ENCODE data around the gene CCND1.

Gene CCND1

GRCh38 chr11:69646493-69647389, 5.8 kb downstream of the CCND1 start:
- peaks cover 19% of the 10 kb centered on the region for H4K20me1 ChIP-seq
- no peak overlapping the region for H3K9ac ChIP-seq
- no peaks in the 10 kb centered on the region for H3K9me3 ChIP-seq
- peaks cover 34% of the 10 kb centered on the region for H3K4me1 ChIP-seq
- H3K27me3 ChIP-seq, result peaks cover 16% of the 10 kb centered on the region
- H3K4me3 ChIP-seq, result no peak overlapping the region
- peak overlapping the region; percentile 82; the same call in 1 of the 2 replicates for H3K4me2 ChIP-seq
- H3K36me3 ChIP-seq, result no peaks in the 10 kb centered on the region
- H3K27ac ChIP-seq, result no peak overlapping the region
- TF ChIP-seq Cebpa-rat (IDR thresholded peaks at IDR 0.05), result no peak

- TF ChIP-seq Cebpa-rat (IDR thresholded peaks at IDR 0.05), result no peak
- Histone ChIP-seq H3K9ac (no peak overlapping the region), H4K20me1 (peaks cover 13% of the 10 kb centered on the region; the same call in 1 of the 2 replicates), H3K27me3 (peaks cover 10% of the 10 kb centered on the region), H3K9me3 (no peaks in the 10 kb centered on the region), H3K36me3 (no peaks in the 10 kb centered on the region), H3K4me3 (no peak overlapping the region), H3K4me2 (peak overlapping the region; percentile 82), H3K27ac (no peak overlapping the region), H3K4me1 (peaks cover 28% of the 10 kb centered on the region)
These were observed 6.4 kb downstream of the CCND1 start for GRCh38 chr11:69647390-69647748.

- no peak for TF ChIP-seq Cebpa-rat (IDR thresholded peaks at IDR 0.05)
- H3K9ac ChIP-seq, result peak overlapping the region; percentile 28; the same call in 1 of the 2 replicates
- H3K36me3 ChIP-seq, result no peaks in the 10 kb centered on the region
- peak overlapping the region; percentile 16; the same call in 1 of the 2 replicates for H3K4me3 ChIP-seq
- peak overlapping the region; percentile 37; the same call in 1 of the 2 replicates for H3K27ac ChIP-seq
- H3K4me1 ChIP-seq, result peaks cover 28% of the 10 kb centered on the region
- H3K27me3 ChIP-seq, result peaks cover 4% of the 10 kb centered on the region
- H3K4me2 ChIP-seq, result peak overlapping the region; percentile 82
- no peaks in the 10 kb centered on the region for H3K9me3 ChIP-seq
- peaks cover 11% of the 10 kb centered on the region; the same call in 1 of the 2 replicates for H4K20me1 ChIP-seq
These were observed 7.0 kb downstream of the CCND1 start for GRCh38 chr11:69647761-69648497.

- H3K9me3 ChIP-seq, result no peaks in the 10 kb centered on the region
- peaks cover 28% of the 10 kb centered on the region for H3K4me1 ChIP-seq
- H3K4me2 ChIP-seq, result peak overlapping the region; percentile 82
- H3K36me3 ChIP-seq, result no peaks in the 10 kb centered on the region
- H3K9ac ChIP-seq, result no peak overlapping the region
- H3K27ac ChIP-seq, result no peak overlapping the region
- H3K27me3 ChIP-seq, result no peaks in the 10 kb centered on the region
- no peak for TF ChIP-seq Cebpa-rat (IDR thresholded peaks at IDR 0.05)
- H3K4me3 ChIP-seq, result no peak overlapping the region
- H4K20me1 ChIP-seq, result peaks cover 6% of the 10 kb centered on the region; the same call in 1 of the 2 replicates
These were observed 8.0 kb downstream of the CCND1 start for GRCh38 chr11:69648679-69649575.

GRCh38 chr11:69649576-69649900, 8.6 kb downstream of the CCND1 start:
- H3K9me3 ChIP-seq, result no peaks in the 10 kb centered on the region
- no peaks in the 10 kb centered on the region for H4K20me1 ChIP-seq
- H3K36me3 ChIP-seq, result no peaks in the 10 kb centered on the region
- H3K4me1 ChIP-seq, result peaks cover 31% of the 10 kb centered on the region
- peak overlapping the region; percentile 26; the same call in 1 of the 2 replicates for H3K4me2 ChIP-seq
- no peak for TF ChIP-seq Cebpa-rat (IDR thresholded peaks at IDR 0.05)
- H3K4me3 ChIP-seq, result no peak overlapping the region
- no peaks in the 10 kb centered on the region for H3K27me3 ChIP-seq
- no peak overlapping the region for H3K27ac ChIP-seq
- no peak overlapping the region for H3K9ac ChIP-seq

DNA sequence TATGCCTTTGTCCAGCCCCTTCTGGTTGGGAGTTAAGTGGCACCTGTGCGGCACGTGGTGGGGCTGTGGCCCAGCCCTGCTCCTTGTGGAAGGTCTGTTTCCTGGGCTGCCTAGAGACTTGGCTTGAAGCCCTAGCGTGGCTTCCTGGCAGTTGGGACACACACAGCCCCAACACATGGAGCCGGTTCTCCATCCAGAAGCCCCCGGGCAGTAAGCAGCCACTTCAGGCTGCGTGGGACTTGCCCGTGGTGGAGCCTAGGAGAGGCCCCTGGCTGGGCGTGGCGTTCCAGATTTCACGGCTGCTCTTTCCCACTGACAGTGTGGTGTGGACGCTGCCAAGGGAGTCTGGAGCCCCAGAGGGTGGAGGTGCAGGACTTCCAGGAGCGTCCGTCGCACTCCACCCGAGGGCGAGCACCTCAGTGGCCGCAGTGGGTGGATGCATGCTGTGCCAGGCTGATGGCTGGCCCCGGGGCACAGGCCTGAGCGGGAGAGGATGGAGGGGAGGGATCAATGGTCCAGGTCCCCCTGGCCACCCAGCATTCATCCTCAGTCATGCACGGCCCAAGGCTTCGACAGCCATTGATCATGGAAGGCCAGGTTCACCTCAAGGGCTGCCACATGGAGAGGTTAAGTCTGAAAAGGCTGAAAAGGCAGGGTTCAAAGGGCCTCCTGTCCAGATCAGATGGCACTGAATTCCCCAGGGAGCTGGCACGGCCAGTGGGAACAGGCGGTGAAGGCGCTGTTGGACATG, 9.3 kb downstream of the CCND1 start:
- Histone ChIP-seq H3K27me3 (no peaks in the 10 kb centered on the region), H3K9me3 (no peaks in the 10 kb centered on the region), H3K4me1 (peaks cover 34% of the 10 kb centered on the region), H3K9ac (no peak overlapping the region), H3K4me3 (no peak overlapping the region), H3K36me3 (no peaks in the 10 kb centered on the region), H3K27ac (no peak overlapping the region; the same call in 1 of the 2 replicates), H4K20me1 (no peaks in the 10 kb centered on the region), H3K4me2 (peak overlapping the region; percentile 26; the same call in 1 of the 2 replicates)
- no peak for TF ChIP-seq Cebpa-rat (IDR thresholded peaks at IDR 0.05)

- H3K27ac ChIP-seq, result no peak overlapping the region
- H3K4me1 ChIP-seq, result peaks cover 34% of the 10 kb centered on the region
- no peaks in the 10 kb centered on the region for H3K36me3 ChIP-seq
- no peak for TF ChIP-seq Cebpa-rat (IDR thresholded peaks at IDR 0.05)
- H4K20me1 ChIP-seq, result no peaks in the 10 kb centered on the region
- no peak overlapping the region for H3K4me3 ChIP-seq
- H3K9ac ChIP-seq, result no peak overlapping the region
- no peaks in the 10 kb centered on the region for H3K9me3 ChIP-seq
- no peak overlapping the region for H3K4me2 ChIP-seq
- H3K27me3 ChIP-seq, result no peaks in the 10 kb centered on the region
These were observed 9.9 kb downstream of the CCND1 start for GRCh38 chr11:69650832-69651344.

GRCh38 chr11:69651834-69652620, 11.1 kb downstream of the CCND1 start:
- Histone ChIP-seq H3K4me2 (no peak overlapping the region), H3K9ac (no peak overlapping the region), H3K4me1 (peaks cover 34% of the 10 kb centered on the region), H3K27me3 (no peaks in the 10 kb centered on the region), H3K4me3 (no peak overlapping the region), H3K36me3 (no peaks in the 10 kb centered on the region), H3K9me3 (no peaks in the 10 kb centered on the region), H4K20me1 (no peaks in the 10 kb centered on the region), H3K27ac (no peak overlapping the region)
- no peak for TF ChIP-seq Cebpa-rat (IDR thresholded peaks at IDR 0.05)

All from BLaER1 (cell line).